HG02678 (cell line): ENCODE measurements around the gene CELSR2.
"Not testable (repeated sequence)": the region's sequence is repeated elsewhere in the genome, so short reads cannot be mapped to it uniquely, and the experiment has no call there.

Source experiments
- ATAC-seq: cut with Tn5 transposase; IDR thresholded peaks from one replicate; pipeline ENCODE4 v1.9.1; 2021; ENCODE audit warnings: mild to moderate bottlenecking, moderate library complexity; ENCODE audit not compliant: unreplicated experiment

Gene CELSR2

DNA sequence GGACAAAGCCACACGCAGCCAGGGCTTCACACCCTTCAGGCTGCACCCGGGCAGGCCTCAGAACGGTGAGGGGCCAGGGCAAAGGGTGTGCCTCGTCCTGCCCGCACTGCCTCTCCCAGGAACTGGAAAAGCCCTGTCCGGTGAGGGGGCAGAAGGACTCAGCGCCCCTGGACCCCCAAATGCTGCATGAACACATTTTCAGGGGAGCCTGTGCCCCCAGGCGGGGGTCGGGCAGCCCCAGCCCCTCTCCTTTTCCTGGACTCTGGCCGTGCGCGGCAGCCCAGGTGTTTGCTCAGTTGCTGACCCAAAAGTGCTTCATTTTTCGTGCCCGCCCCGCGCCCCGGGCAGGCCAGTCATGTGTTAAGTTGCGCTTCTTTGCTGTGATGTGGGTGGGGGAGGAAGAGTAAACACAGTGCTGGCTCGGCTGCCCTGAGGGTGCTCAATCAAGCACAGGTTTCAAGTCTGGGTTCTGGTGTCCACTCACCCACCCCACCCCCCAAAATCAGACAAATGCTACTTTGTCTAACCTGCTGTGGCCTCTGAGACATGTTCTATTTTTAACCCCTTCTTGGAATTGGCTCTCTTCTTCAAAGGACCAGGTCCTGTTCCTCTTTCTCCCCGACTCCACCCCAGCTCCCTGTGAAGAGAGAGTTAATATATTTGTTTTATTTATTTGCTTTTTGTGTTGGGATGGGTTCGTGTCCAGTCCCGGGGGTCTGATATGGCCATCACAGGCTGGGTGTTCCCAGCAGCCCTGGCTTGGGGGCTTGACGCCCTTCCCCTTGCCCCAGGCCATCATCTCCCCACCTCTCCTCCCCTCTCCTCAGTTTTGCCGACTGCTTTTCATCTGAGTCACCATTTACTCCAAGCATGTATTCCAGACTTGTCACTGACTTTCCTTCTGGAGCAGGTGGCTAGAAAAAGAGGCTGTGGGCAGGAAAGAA, 25.5 kb downstream of the CELSR2 start:
- ATAC-seq, result no peak

DNA sequence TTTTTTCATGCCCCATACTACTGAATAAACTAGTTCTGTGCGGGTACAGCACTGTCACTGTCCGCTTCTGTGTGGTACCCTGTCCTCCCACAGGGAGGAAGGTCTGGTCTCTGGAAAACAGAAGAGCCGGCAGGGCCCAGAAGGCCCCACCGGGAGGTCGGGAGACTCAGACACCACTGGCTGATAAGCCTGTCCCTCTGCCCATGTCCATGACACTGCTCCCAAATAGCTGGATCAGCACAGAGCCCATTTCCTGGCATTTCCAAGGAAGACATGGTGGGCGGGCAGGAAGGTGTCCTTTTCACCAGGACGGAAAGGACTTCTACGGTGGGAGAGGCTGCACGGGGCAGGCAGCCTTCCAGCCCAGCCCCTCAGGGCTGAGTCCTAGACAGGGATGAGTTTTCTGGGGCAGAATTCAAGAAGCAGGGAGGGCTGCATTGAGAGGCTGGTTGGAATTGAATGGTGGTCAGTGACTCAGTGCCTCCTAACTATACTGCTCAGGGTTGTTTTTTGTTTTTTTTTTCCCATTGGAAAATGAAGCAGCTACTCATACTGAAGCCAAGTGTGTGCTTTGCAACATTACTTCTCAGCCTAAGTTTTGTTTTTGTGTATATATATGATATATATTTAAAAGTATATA, 26.5 kb downstream of the CELSR2 start:
- ATAC-seq, result no peak

DNA sequence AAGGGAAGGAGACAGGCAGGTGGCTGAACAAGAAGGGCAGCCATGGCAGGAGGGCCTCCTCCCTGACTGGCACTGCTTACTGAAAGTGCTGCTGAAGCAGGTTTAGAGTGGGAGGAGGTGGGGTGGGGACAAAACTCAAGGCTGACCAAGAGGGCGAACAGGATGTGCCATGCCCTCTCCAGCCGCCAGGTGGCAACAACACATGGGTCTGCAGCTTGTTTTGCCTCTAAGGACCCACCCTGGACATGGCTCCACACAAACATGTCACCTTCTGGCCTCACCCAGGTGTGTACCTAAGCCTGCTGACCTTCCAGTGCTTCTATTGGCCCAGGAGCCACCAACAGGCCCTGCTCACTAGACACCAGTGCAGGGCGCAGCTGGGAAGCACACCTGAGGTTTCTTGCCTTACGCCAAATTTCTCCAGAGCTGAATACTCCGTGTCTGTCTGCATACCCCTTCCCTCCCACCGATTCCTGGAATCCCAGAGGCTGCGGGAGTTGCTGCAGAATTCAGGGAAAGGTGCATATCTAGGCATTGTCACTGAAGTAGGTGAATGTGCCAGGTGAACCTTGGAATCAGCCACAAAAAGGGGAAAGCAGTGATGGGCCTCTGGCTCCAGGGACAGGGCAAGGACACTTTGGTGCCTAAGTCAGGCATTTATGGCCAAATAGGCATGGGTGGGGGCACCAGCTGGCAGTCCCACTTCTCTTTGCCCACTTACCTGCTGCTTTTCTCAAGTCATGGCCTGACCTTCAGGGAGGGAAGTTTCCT, 28.3 kb downstream of the CELSR2 start:
- peak; percentile 83 for ATAC-seq

DNA sequence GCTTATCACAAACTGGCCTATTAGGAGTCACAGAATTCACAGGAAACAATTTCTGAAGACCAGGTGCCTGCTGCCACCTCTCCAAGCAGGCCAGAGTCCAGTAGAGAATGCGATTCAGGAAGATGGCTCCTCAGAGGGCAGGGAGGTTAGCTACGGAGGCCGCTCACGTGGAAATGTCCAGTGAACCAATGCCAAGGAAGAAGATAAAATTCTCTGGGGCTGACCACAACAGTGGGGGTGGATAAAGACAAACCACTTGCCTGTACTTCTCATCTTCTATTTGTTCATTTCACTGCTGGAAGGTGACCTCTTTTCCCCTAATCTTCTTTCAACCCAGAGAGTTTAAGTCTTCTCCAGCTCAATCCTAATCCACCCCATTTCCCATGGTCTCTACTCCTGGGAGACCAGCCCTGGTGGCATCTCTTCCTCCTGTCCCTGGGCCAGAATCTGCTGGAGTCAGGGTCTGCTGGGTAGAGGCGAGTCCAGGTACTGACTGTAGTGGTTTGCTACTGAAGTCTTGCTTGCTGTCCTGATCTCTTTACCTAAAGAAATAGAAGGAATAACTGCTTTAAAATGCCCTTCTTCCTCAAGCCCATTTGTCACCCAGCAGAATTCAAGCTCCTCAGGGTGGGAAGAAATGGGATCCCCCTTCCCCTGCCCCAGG, 30.4 kb downstream of the CELSR2 start:
- no peak for ATAC-seq

DNA sequence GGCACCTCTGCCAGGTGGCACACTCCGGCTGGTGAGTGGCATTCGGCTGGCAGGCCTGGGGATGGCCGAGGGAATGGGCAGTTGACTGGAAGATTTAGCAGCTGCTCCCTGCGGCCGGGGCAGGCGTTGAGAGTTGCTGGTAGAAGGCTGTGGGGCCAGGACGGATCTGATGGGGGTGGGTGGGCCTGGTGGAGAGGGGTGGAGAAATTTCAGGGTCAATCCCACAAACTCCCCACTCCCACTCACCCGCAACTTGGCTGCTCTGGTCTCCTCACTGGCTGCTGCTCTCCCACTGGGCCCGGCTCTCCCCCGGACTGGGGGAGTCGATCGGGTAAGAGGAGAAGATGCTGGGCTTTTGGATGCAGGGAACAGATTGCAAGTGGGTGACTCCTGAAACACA, 31.5 kb downstream of the CELSR2 start:
- ATAC-seq, result no peak

DNA sequence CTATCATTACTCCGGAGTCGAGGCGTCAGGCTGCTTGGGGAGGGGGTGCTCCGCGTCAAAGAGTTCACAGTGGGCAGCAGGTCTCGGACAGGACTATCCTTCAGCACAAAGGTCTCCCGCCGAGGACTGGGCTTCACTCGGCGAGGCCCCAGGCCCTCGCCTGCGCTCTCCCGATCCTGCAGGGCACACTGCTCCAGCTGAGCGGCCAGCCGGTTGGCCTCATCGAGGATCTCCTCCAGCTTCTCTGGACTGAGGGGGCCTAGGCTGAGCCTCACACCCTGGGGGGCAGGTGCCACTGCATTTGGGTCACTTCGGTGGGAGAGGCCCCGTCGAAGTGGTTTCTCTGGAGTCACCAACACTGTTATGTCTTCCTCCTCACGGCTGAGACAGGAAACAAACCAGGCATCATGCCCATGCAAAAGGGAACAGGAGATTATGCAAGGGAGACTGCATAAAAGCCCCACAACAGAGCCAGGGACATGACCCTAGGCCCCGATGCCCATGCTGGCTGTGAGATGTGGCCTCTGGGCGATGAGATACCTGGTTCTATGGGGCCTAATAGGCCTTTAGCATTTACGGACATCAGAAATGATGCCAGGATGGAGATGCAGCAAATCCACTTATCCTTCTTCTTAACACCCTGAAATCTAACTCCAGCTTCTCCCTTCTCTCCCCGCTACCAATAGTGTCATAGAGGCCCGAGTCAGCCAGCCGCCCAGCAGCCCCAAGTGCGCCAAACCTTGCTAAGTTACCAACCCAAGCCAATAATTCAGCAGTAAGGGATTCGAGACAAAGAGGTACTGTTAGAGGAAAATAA, 32.5 kb downstream of the CELSR2 start:
- ATAC-seq, result no peak

DNA sequence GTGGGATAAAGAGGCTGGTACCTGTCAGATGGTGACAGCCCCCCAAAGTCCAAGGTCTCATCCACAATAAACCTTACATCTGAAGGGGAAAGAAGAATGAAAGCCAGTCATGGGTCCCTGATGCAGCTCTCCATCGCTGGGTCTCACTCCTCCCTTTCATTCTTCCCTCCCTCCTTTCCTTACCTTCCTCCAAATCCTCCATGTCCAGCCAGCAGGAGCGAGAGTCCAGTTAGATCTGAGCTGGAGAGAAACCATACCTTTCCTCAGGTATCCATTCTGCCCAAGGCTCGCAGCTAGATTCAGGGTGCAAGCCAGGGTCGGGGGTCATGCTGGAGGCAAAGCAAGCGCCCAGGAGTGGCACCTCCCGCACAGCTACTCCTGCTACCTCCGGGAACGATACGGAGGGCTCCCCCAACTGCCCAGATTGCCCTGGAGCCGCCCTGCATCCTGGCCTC, 33.2 kb downstream of the CELSR2 start:
- no peak for ATAC-seq

DNA sequence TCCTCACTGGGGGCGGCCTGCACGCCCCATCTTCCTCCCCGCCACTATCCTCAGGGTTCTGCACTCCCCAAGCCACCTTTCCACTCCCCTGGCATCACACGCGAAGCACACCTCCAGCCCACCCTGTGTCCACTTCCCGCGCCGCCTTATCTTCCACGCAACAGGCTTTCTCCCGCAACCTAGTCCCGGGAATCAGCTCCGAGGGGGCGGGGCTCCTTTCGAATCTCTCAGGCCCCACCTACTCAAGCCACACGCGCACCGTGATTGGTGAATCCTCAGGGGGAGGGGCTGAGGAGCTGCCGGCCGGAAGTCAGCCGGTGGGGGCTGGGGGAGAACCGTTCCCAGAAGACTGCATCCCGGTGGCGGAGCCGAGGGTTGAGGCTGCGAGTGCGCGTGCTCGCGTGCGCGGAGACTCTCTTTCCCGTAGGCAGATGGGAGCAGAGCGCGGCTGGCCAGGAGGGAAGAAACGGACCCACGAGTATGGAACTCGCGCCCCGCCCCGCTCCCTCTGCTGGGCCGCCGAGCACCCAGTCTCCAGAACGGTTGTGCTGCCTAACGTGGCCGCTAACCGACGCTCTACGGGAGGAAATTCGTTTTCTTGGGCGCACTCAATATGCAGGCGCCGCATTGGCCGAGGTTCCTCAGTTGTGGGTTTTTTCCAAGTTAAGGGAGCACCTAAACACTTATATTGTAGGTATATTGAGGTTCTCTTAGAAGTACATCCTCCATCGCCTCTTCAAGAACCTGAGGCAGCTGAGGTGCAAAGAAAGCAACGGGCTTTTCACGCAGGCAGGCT, 33.8 kb downstream of the CELSR2 start, which contains the start of gene PSRC1:
Gene PSRC1, minus strand, starts transcription at position 194 of the 796 bp plus-strand sequence.
- ATAC-seq, result peak; percentile 96

DNA sequence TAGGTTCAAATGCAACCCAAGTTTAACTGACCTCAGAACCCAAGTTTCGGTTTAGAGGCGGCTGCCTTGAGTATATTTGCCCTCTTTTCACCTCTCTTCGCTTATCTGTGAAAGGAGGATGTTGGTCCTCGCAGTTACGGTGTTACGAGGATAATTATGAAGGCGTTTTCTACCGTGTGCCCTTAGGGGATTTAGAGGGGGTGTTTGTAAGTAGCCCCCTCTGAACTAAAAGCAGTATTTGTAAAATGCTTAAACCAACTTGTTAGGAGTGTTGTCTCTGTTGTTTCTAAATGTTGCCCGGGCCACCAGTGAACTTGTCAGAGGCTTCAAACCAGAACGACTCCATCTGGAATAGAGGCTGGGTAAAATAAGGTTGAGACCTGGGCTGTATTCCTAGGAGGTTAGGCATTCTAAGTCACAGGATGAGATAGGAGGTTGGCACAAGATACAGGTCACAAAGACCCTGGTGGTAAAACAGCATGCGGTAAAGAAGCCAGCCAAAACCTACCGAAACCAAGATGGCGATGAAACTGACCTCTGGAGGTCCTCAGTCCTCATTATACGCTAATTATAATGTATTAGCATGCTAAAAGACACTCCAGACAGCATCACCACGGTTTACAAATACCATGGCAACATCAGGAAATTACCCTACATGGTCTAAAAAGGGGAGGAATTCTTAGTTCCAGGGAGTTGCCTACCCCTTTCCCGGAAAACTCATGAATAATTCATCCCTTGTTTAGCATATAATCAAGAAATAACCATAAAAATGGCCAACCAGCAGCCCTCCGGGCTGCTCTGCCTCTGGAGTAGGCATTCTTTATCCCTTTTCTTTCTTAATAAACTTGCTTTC, 34.6 kb downstream of the CELSR2 start:
- peak; percentile 24 for ATAC-seq

DNA sequence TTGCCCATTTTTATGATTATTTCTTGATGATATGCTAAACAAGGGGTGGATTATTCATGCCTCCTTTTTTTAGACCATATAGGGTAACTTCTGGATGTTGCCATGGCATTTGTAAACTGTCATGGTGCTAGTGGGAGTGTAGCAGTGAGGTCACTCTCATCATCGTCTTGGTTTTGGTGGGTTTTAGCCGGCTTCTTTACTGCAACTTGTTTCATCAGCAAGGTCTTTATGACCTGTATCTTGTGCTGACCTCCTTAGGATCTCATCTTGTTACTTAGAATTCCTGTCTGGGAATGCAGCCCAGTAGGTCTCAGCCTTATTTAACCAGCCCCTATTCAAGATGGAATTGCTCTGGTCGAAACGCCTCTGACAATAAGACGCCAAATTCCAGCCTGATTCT, 37.4 kb downstream of the CELSR2 start:
- ATAC-seq, result not testable (repeated sequence)

DNA sequence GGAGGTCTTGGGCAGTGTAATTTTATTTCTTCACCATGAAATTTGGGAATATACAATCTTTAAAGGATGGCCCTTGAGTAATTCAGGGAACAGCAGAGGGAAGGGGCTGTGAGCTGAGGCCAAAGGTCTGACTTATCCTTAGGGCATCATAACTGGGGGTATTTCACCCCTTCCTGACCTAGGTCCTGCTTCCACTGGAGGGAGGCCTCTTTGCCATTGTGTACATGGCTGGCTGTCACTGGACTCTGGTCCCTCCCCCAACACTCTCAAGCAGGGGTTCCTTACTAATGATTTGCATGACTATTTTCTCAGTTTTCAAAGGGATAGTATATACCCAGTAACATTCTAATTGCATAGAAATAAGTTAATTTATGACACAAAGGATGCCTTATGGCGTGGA, 40.8 kb downstream of the CELSR2 start:
- ATAC-seq, result no peak

DNA sequence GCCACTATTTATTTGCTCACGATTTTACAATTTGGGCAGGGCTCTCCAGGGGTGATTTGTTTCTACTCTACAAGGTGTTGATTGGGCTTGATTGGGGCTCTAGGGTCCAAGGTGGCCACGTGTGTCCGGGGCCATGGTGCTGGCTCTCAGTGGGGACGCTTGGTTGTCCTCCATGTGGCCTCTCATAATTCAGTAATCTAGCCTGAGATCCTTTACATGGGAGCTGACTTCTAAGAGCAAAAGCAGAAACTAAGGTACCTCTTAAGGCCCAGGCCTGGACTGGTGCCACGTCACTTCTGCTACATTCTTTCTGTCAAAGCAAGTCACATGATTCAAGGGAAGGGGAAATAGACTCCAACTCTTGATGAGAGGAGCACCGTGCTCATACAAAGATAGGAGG, 41.7 kb downstream of the CELSR2 start:
- ATAC-seq, result no peak

DNA sequence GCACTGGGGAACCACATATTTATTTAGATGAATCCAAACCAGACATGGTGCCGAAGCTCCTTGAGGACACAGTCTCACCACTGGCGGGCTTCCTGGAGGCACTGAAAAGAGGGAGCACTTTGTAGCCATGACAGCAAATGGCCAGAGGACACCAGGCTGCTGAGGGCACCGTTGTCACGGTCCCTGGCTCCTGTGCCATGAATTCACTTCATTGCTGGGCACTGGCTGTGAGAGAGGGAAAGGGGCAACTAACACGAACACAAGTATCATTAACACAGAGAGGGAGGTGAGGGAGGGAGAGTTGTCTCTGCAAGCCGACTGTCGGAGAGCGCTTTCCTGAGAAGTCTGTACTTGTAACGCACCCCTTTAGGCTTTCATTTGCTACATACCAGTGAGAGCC, 43.0 kb downstream of the CELSR2 start:
- no peak for ATAC-seq

DNA sequence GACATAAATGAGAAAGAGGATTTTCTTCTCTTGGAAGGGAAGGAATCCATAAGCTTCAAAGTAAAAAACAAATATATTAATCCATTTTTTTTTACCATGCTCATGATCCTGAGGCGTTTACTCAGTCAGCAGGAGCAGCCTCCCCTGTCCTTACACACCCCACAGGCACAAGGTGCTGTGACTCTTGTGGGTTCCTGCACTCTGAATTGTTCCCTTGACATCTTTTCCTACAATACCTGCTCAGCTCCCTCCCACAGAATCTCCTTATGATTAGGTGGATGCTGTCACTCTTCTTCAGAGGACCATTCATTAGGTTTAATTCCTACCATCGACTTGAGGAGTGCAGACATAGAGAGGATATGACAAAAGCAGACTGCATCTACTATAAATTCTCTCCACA, 43.7 kb downstream of the CELSR2 start:
- no peak for ATAC-seq

DNA sequence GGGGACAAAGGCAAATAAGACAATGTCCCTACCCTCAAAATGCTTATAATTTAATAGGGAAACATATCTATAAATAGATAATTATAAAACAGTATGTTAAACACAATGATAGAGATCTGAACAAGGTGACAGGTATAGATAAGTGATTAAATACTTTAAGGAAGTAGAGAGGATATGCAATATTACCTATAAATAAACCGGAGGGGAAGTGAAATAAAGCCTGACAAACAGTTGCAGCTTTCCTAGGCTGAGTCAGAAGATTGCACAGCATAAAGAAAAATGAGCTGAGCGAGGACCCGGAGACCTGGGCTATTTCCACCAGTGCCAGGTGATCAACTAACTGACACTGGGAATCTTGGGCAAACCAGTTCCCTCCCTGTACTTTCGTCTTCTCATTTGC, 45.1 kb downstream of the CELSR2 start:
- ATAC-seq, result no peak

DNA sequence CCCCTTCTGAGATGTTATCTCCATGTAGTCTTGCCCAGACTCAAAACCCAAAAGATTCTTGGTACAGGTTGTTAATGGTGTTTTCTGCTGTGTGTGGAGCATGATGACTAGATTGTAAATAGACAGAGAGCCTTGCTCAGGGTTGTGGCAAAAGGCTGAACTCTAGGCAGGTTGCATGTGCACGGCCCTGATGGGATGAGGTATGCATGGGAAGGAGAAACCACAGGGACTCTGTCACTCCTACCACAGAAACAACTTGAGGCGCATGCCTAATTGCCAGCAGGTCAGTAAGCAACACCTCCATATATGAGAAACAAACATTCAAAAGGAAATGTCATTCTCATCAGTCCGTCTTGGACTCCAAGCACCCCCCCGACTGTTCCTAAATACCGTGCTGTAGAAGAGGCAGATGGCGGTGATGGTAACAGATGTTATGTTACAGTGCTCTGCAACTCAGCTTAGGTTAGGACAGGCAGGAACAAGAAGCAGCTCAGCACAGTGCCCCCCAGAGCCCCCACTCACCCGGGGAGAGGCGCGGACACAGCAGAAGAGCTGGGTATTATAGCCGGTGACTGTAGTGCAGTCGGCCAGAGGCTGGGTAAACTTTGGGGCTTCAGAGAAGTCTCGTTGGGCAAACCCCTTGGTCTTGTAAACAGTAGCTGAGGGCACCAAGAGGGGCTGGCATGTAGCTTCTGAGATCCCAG, 46.5 kb downstream of the CELSR2 start:
- no peak for ATAC-seq

DNA sequence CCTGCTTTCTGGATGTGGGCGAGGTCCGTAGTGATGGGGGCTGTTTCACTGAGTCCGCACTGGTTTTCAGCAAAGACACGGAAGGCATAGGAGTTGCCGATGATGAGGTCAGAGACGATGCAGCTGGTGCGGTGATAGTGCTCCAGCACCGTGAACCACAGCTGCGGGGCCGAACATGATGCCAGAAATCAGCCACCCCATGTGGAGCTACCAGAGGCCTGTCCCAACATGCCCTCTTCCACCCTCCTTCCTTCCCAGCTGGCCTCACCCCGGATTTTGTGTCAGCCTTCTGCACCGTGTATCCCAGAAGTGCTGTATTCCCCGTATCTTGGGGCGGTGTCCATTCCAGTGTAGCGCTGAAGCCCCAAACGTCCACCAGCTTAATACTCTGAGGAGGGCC, 47.4 kb downstream of the CELSR2 start:
- no peak for ATAC-seq
